DMS53 treated with DMSO at 0.1 percent for 48 hours (cell line): Measurements from ENCODE around the gene RNF114.
"Not testable (repeated sequence)": the region's sequence is repeated elsewhere in the genome, so short reads cannot be mapped to it uniquely, and the experiment has no call there.

Source experiments
- DNase-seq: peaks from one replicate; lab custom pipeline; 2025; ENCODE audit not compliant: unreplicated experiment; lab: John Stamatoyannopoulos, UW

The RNF114 gene

DNA sequence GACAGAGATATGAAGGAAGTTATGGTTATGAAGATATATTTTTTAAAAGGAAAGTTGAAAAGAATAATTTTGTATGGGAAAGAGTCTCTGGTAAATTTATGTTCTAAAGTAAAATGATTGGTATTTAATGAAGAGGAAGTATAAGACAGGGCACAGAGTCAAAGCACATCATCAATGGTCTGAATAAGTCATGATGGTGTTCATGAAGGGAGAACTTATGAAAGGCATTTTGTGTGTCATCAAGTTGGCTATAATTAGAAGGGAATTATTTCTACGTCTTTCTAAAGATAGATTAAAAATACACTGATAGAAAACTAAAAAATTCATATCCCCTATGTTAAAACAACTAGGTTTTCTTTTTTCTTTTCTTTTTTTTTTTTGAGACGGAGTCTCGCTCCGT is 25.2 kb downstream of the RNF114 start:
- no peak for DNase-seq

DNA sequence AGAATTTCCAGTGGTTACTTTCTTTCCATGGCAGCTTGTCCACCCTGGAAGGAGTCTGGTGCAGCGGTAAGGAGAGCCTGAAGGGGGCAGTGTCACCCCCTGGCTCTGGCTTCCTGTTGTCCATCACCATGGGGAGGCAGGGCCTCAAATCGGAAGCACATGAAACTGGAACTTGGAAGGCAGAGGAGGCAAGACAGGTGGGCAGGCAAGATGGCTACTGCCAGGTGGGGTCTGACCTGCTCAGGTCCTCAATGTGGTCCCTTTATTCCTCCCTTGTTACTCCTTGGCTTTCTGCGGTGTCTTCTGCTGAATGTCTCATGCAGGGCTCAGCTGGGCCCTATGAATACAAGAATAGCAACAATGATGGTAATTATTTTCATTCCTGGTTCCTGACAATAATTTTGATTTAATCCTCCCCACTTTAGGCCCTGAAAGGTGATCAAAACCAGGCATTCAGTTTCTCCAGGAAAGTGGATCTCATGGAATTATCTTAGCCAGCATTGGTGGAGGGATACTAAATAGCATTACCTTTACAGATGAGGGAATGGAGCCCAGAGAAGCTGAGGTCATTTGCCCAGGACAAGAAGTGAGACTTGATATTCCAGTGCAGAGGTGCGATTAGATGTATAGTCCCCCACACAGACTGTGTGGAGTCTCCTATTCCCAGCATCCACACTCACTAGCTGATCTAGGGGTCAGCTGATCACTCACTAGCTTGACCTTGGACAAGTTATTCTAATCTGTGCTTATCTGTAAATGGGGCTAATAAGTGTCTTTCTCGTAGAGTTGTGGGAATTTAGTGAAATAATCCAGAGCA is 29.0 kb downstream of the RNF114 start:
- peak; percentile 17 for DNase-seq

- DNase-seq = no peak
These were observed 29.6 kb downstream of the RNF114 start for GRCh38 chr20:49965781-49966305.

DNA sequence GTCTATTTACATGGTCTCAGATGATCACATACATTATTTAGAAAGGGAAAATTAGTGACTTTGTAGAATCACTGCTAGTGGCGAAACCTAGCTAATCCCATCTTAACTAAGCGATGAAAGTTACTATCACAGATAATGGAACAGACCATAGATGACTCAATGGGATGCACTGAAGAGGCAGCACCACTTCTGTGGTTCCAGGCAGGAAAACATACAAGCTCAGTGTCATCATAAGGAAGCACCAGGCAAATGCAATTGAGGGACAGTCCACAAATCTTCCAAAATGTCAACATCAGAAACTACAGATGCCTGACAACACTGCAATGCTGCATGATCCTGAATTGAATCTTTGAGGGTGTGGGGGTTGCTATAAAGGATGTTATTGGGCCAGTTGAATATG is 30.7 kb downstream of the RNF114 start:
- DNase-seq = no peak

GRCh38 chr20:49969234-49969633 is 33.0 kb downstream of the RNF114 start:
- no peak for DNase-seq

DNA sequence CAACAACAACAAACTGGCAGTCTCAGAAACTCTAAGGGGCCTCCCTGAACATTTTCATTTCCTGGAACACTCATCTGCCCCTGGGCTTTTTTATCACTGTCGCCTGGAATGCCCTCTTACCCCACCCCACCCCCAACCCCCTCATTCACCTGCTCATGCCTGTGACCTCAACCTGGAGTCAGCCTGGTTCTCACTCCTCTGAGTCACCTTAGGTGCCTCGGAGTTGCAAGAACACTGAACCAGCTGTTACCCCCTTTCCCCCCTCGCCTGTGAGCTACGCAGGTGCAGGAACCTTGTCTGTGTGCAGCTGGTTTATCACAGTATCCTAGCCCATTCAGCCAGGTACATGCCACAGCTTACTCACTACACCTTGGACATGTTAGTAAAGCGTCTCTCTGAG is 33.7 kb downstream of the RNF114 start:
- DNase-seq = peak; percentile 18

DNA sequence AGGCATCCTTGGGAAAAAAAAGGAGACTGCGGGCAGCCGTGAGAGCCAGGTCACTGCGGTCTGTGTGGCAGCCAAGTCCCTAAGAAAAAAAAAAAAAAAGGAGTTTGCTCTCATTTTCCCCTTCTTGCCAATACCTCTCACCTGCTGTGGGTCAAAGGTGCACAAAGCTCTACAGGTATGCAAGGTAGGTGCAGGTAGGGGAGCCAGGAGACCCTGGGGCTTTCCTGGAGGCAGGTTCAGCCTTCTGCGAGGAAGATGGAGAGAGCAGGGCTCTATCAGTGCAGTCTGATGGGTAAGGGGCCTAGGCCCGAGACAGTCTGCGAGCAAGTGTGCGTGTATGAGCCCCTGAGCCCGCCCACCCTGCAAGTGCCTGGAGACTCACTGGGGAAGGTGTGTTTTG is 34.3 kb downstream of the RNF114 start:
- no peak for DNase-seq

DNA sequence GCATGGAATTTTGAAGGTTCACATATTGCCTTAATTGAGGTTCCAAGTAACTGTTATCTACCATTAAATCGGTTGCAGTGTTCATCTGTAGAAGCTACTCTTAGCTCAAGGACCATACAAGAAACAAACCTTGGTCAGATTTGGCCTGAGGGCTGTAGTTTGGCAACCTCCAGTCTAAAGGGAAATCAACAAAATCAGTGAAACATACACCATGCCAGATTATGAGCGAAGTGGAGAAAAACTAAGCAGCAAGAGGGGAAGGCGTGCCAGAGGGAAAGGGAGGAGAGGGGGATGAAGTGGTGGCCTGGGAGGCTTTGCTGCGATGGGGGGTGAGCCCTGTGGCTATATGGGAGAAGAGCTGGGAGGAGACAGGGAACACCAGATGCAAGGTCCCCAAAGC is 37.8 kb downstream of the RNF114 start:
- DNase-seq = no peak

DNA sequence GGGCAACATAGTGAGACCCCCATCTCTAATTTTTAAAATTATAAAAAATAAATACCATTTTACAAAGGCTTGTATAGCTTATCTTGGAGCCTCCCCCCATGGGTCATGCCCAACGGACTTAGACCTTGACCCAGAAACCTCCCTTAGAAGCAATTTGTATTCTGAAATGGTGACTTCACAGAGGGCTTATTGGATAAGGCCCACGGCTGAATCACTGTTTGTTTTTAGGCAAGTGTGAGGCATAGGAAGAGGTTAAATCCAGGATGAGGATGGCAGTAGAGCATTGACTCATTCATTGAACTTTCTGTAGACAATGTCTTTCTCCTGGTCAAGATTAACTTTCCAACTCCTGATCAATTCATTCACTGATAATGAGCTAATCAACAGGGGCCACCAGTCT is 40.3 kb downstream of the RNF114 start:
- DNase-seq = no peak

DNA sequence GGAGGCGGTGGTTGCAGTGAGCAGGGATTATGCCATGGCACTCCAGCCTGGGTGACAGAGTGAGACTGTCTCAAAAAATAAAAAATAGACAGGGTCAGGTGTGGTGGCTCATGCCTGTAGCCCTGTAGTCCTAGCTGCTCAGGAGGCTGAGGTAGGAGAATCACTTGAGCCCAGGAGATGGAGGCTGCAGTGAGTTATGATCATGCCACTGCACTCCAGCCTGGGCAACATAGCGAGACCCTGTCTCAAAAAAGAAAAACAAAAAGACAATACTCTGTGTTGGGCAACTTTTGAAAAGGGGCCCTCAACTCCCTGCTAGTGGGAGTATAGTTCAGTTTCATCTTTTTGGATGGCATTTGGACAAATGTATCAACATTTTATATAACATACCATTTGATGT is 41.5 kb downstream of the RNF114 start:
- not testable (repeated sequence) for DNase-seq

GRCh38 chr20:49978685-49979029 is 42.5 kb downstream of the RNF114 start:
- DNase-seq = no peak

- peak; percentile 26 for DNase-seq
These were observed 43.0 kb downstream of the RNF114 start for GRCh38 chr20:49979030-49979832.

- DNase-seq = no peak
These were observed 44.2 kb downstream of the RNF114 start for GRCh38 chr20:49980140-49981008.

DNA sequence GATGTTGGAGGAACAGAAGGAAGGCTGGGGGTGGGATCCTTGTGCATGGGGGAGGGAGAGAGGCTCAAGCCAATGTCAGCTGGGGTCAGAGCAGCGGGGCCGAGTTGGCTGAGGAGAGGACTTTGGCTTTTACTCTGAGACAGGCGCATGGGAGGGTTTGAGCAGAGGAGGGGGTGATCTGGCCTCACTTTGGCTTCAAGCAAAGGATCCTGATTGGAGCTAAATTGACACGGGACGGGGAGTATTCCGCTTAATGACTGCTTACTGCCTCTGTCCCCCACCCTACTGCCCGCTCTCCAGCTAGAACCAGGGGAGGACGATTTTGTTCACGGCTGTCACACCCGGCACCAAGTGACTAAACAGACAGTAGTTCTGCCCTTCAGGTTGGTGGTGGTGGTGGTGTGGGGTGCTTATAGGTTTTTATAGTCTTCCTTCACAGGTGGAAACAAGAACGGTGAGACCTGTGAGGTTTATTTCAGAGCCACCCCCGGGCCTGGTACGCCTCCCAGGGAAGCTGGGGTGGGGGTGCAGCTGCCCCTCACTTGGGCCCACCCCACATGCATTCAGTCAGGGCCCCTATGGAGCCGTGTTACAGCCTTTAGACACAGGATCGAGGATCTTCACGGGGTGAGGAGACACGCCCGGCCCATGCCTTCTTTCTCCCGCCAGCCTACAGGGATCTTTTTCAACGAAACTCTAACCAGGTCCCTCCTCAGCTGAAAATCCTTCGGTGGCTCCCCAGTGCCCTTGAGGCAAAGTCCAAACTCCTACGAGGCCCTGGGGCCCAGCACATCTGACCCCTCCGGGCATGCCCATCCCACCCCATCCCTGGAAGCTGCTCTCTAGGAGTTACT is 45.2 kb downstream of the RNF114 start:
- DNase-seq = no peak

DNA sequence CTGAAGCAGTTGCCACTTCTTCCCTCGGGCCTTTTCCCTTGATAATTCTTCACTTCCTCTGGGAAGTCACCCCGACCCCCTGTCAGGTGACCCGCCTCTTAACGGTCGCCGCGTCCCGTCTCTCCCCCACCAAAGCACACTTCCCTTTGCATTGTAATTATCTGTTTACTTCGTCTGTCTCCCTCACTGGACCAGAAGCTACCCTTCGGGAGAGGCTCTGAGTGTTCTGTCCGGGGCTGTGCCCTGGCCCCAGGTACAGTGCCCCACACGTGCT is 45.8 kb downstream of the RNF114 start:
- no peak for DNase-seq

- DNase-seq = peak; percentile 71
These were observed 46.3 kb downstream of the RNF114 start, which contains the start of gene SNAI1 for GRCh38 chr20:49982346-49983122. SNAI1 (plus strand) TSS chr20:49982980; CDS start chr20:49983060, 80 bp downstream.

DNA sequence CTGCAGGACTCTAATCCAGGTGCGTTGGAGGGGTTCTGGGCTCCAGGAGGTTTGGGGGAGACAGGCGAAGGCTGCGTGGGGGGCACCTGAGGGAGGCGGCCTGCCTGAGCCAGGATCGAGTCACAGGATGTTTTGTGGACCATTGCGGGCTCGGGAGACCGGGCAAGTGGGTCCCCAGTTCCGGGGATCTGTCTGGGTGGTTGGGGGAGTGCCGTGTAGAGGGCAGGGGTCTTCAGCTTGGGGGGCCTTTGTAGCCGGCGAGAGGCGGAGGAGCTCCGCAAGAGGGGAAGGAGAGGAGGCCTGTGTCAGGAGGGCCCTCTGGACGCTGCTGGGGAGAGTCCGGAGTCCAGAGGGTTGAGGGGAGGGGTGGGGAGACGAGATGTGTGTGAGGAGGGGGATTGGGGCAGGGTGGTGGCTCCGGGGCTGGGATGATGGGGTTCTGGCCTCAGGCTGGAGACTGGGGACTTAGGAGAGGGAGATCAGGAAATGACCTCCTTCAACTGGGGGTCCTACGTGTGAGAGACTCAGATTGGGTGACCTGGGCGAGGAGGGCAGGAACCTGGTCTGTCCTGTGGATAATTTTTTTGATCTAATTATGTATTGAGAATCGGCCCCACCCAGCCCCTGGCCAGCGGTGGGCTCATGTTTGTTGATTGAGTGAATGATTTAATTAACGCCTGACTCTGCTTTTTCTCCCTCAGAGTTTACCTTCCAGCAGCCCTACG is 47.1 kb downstream of the RNF114 start:
- no peak for DNase-seq

- no peak for DNase-seq
These were observed 47.7 kb downstream of the RNF114 start for GRCh38 chr20:49983848-49984408.
